Glomerular visceral epithelial cell (primary cell): Measurements from ENCODE around the gene PTGES.
A peak's percentile ranks its signal among the peaks of the same experiment; 100 is the strongest.
"Not testable (repeated sequence)": the region's sequence is repeated elsewhere in the genome, so short reads cannot be mapped to it uniquely, and the experiment has no call there.

Source experiments
- DNase-seq: peaks from one replicate; pipeline ENCODE4 v3.0.0-alpha.2; 2016; ENCODE audit errors: extremely low spot score

Gene PTGES

GRCh38 chr9:129770741-129771140 lies 17.9 kb upstream of the PTGES start:
- no peak for DNase-seq

- DNase-seq: no peak
These were observed 16.8 kb upstream of the PTGES start for GRCh38 chr9:129769669-129770068.

- no peak for DNase-seq
These were observed 15.6 kb upstream of the PTGES start for GRCh38 chr9:129768486-129768885.

GRCh38 chr9:129765764-129766317 lies 13.0 kb upstream of the PTGES start:
- DNase-seq: no peak

GRCh38 chr9:129762985-129763926 lies 10.4 kb upstream of the PTGES start:
- peak; percentile 36 for DNase-seq

- peak; percentile 77 for DNase-seq
These were observed 9.6 kb upstream of the PTGES start for GRCh38 chr9:129762370-129762984.

GRCh38 chr9:129761901-129762369 lies 9.1 kb upstream of the PTGES start:
- peak; percentile 77 for DNase-seq

GRCh38 chr9:129761293-129761900 lies 8.6 kb upstream of the PTGES start:
- no peak for DNase-seq

- DNase-seq: not testable (repeated sequence)
These were observed 7.9 kb upstream of the PTGES start for GRCh38 chr9:129760784-129761183.

GRCh38 chr9:129759804-129760502 lies 7.1 kb upstream of the PTGES start:
- no peak for DNase-seq

GRCh38 chr9:129759319-129759718 lies 6.5 kb upstream of the PTGES start:
- no peak for DNase-seq

GRCh38 chr9:129757045-129757444 lies 4.2 kb upstream of the PTGES start:
- no peak for DNase-seq

GRCh38 chr9:129756191-129756590 lies 3.3 kb upstream of the PTGES start:
- DNase-seq: no peak

- DNase-seq: no peak
These were observed 2.3 kb upstream of the PTGES start for GRCh38 chr9:129755151-129755550.

- DNase-seq: peak; percentile 24
These were observed 721 bp downstream of the PTGES start for GRCh38 chr9:129751841-129752801.

- DNase-seq: peak; percentile 23
These were observed 2.7 kb downstream of the PTGES start for GRCh38 chr9:129750013-129750638.

- no peak for DNase-seq
These were observed 3.3 kb downstream of the PTGES start for GRCh38 chr9:129749575-129749974.

- DNase-seq: not testable (repeated sequence)
These were observed 3.8 kb downstream of the PTGES start for GRCh38 chr9:129749052-129749451.

GRCh38 chr9:129748249-129748648 lies 4.6 kb downstream of the PTGES start:
- DNase-seq: no peak
